Measurements from ENCODE around the gene NOL9.

DNA sequence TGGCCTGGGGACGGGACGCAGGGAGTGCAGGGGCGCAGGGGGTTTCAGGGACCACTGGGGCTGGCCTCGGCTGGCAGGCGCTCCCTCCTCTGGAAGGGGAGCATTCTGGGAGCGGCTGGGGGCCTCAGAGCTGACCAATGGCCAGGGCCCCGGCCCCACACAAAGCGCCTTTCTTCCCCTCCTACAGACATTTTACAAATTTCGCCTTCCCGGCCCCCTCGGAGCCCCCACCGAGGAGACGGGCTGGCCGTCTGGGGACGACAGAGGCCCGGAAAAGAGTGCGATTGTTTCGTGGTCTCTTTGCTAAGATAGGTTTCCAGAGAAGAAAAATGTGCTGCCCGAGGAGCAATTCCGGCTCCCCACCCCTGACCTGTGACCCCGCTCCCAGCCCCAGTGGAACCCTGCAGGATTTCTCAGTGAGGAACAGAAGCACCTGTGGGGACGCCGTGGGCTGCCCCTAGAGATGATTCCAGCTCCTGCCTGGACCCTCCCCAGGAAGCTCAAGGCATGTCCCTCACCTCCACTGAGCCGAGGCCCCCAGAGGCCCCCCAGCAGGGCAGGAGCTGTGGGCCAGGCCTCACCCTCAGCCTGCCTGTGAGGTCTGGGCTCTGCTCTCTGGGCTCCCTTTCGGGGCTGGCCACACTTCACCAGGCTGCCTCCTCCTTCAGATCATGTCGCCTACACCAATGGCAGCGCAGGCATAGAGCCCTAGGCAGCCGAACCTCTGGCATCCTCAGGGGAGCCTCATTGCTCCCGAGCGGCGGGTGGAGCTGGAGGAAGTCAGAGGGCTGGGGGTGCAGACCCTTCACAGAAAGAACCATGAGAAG lies 47.9 kb downstream of the NOL9 start:
- TF ChIP-seq, protein P1, sequence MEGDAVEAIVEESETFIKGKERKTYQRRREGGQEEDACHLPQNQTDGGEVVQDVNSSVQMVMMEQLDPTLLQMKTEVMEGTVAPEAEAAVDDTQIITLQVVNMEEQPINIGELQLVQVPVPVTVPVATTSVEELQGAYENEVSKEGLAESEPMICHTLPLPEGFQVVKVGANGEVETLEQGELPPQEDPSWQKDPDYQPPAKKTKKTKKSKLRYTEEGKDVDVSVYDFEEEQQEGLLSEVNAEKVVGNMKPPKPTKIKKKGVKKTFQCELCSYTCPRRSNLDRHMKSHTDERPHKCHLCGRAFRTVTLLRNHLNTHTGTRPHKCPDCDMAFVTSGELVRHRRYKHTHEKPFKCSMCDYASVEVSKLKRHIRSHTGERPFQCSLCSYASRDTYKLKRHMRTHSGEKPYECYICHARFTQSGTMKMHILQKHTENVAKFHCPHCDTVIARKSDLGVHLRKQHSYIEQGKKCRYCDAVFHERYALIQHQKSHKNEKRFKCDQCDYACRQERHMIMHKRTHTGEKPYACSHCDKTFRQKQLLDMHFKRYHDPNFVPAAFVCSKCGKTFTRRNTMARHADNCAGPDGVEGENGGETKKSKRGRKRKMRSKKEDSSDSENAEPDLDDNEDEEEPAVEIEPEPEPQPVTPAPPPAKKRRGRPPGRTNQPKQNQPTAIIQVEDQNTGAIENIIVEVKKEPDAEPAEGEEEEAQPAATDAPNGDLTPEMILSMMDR (IDR thresholded peaks at IDR 0.05), result no peak
- TF ChIP-seq POLR2A (IDR thresholded peaks at IDR 0.05; ENCODE audit: low read depth), result no peak
- TF ChIP-seq EP300 (IDR thresholded peaks at IDR 0.05), result no peak
- no peak for TF ChIP-seq POLR2AphosphoS5 (IDR thresholded peaks at IDR 0.05)
